ENCODE measurements around the gene APOBEC3A.
A peak's percentile ranks its signal among the peaks of the same experiment; 100 is the strongest.
"Not testable (repeated sequence)": the region's sequence is repeated elsewhere in the genome, so short reads cannot be mapped to it uniquely, and the experiment has no call there.

APOBEC3A gene

DNA sequence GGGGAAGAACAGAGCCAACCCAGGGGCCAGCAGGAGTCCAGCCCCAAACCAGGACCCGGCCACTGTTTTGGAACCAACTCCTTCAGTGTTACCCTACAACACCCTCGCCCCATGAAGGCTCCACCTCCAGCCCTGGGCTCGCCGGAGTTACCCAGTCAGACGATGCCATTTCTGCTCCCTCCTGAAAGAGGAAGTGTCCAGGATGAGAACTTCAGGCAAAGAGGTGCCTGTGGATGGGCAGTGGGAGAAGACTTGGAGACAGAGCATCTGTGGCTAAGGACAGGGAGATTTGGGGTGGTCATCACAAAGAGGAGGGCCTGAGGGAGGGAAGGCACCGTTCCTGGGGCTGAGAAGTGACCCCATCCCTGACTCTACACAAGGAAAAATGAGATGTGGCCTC is 38.7 kb downstream of the APOBEC3A start:
- DNase-seq (no peak), ATAC-seq (ENCODE audit: insufficient read depth, low read depth) (no peak)
- no peaks in the 10 kb centered on the region for H3K79me2 ChIP-seq (ENCODE audit: insufficient read depth, low read length)
- TF ChIP-seq, protein P1, sequence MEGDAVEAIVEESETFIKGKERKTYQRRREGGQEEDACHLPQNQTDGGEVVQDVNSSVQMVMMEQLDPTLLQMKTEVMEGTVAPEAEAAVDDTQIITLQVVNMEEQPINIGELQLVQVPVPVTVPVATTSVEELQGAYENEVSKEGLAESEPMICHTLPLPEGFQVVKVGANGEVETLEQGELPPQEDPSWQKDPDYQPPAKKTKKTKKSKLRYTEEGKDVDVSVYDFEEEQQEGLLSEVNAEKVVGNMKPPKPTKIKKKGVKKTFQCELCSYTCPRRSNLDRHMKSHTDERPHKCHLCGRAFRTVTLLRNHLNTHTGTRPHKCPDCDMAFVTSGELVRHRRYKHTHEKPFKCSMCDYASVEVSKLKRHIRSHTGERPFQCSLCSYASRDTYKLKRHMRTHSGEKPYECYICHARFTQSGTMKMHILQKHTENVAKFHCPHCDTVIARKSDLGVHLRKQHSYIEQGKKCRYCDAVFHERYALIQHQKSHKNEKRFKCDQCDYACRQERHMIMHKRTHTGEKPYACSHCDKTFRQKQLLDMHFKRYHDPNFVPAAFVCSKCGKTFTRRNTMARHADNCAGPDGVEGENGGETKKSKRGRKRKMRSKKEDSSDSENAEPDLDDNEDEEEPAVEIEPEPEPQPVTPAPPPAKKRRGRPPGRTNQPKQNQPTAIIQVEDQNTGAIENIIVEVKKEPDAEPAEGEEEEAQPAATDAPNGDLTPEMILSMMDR (IDR thresholded peaks at IDR 0.05; ENCODE audit: borderline replicate concordance, extremely low read depth, low read length, poor library complexity, severe bottlenecking) = no peak
- no peak for TF ChIP-seq EZH2 (IDR thresholded peaks at IDR 0.05; ENCODE audit: borderline replicate concordance, low read depth, low read length, severe bottlenecking)
- no peaks in the 10 kb centered on the region for H3K9me3 ChIP-seq (ENCODE audit: insufficient read depth, low read length, severe bottlenecking)
- H3K4me3 ChIP-seq (ENCODE audit: low read depth in 1 of 2, low read length in 2 of 2) = no peak overlapping the region
- H3K27me3 ChIP-seq (ENCODE audit: insufficient read depth, low read length, poor library complexity) = no peaks in the 10 kb centered on the region
- no peaks in the 10 kb centered on the region for H4K20me1 ChIP-seq (ENCODE audit: insufficient read depth, low read length)
- H3K4me2 ChIP-seq (ENCODE audit: insufficient read depth, low read length) = no peak overlapping the region
- H3K36me3 ChIP-seq (ENCODE audit: insufficient read depth, low read length) = no peaks in the 10 kb centered on the region
- no peak overlapping the region for H3K9ac ChIP-seq (ENCODE audit: low read depth, low read length)
- no peak overlapping the region for H2AFZ ChIP-seq (ENCODE audit: low read depth, low read length)
- H3K4me1 ChIP-seq (ENCODE audit: insufficient read depth, low read length) = no peaks in the 10 kb centered on the region
- H3K27ac ChIP-seq (ENCODE audit: low read length) = no peak overlapping the region

DNA sequence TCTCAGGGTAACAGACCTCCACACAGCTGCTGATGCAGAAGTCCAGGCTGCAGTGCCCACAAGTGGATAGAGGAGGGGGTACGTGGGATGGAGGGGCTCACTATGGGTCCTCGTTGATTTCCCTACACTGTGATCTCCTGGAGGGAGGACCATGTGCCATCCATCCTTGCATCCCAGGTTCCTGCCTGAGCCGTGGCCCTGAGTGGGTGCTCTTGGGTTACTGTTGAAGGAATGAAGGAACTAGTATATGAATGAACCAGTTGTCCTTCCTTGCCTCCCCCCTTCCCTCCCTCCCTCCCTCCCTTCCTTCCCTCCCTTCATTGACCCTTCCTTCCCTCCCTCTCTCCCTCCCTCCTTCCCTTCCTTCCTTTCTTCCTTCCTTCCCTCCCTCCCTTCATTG is 40.1 kb downstream of the APOBEC3A start:
- TF ChIP-seq, protein P1 (IDR thresholded peaks at IDR 0.05; ENCODE audit: borderline replicate concordance, extremely low read depth, low read length, poor library complexity, severe bottlenecking) = no peak
- Histone ChIP-seq H3K4me2 (ENCODE audit: insufficient read depth, low read length) (no peak overlapping the region), H3K27me3 (ENCODE audit: insufficient read depth, low read length, poor library complexity) (no peaks in the 10 kb centered on the region), H2AFZ (ENCODE audit: low read depth, low read length) (no peak overlapping the region), H3K79me2 (ENCODE audit: insufficient read depth, low read length) (no peaks in the 10 kb centered on the region), H3K9me3 (ENCODE audit: insufficient read depth, low read length, severe bottlenecking) (no peaks in the 10 kb centered on the region), H3K9ac (ENCODE audit: low read depth, low read length) (no peak overlapping the region), H4K20me1 (ENCODE audit: insufficient read depth, low read length) (no peaks in the 10 kb centered on the region), H3K27ac (ENCODE audit: low read length) (no peak overlapping the region), H3K4me1 (ENCODE audit: insufficient read depth, low read length) (no peaks in the 10 kb centered on the region), H3K36me3 (ENCODE audit: insufficient read depth, low read length) (no peaks in the 10 kb centered on the region), H3K4me3 (ENCODE audit: low read depth in 1 of 2, low read length in 2 of 2) (no peak overlapping the region)
- DNase-seq (no peak), ATAC-seq (ENCODE audit: insufficient read depth, low read depth) (no peak)

DNA sequence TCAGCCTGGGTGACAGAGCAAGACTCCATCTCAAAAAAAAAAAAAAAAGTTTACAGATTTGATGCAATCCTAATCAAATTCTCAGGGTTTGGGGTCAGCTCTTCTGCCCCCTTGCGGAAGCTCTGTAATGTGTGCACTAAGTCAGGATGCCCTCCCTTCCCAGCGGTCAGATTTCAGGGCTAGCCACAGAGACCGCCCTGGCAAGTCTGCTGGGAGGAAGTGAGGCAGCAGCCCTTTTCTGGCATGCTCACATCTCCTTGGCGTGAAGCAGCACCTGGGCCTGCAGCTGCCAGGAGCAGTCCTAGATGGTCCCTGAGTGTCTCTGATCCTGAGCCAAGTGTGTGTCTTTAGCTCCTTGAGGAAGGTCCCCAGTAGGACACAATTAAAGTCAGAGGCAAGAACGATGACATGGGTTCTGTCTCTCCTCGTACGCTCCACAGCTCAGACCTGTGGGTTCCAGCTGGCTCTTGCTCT is 45.8 kb downstream of the APOBEC3A start:
- Histone ChIP-seq H3K4me3 (ENCODE audit: low read depth in 1 of 2, low read length in 2 of 2) (no peak overlapping the region), H3K4me2 (ENCODE audit: insufficient read depth, low read length) (no peak overlapping the region), H3K9ac (ENCODE audit: low read depth, low read length) (no peak overlapping the region), H3K9me3 (ENCODE audit: insufficient read depth, low read length, severe bottlenecking) (no peaks in the 10 kb centered on the region), H3K27me3 (ENCODE audit: insufficient read depth, low read length, poor library complexity) (no peaks in the 10 kb centered on the region), H2AFZ (ENCODE audit: low read depth, low read length) (no peak overlapping the region), H4K20me1 (ENCODE audit: insufficient read depth, low read length) (no peaks in the 10 kb centered on the region), H3K36me3 (ENCODE audit: insufficient read depth, low read length) (no peaks in the 10 kb centered on the region), H3K27ac (ENCODE audit: low read length) (no peak overlapping the region), H3K79me2 (ENCODE audit: insufficient read depth, low read length) (no peaks in the 10 kb centered on the region), H3K4me1 (ENCODE audit: insufficient read depth, low read length) (peaks cover 4% of the 10 kb centered on the region; the same call in 1 of the 2 replicates)
- TF ChIP-seq, protein P1 (IDR thresholded peaks at IDR 0.05; ENCODE audit: borderline replicate concordance, extremely low read depth, low read length, poor library complexity, severe bottlenecking) = peak; percentile 74
- no peak for TF ChIP-seq EZH2 (IDR thresholded peaks at IDR 0.05; ENCODE audit: borderline replicate concordance, low read depth, low read length, severe bottlenecking)
- peak; percentile 76 for DNase-seq
- ATAC-seq (ENCODE audit: insufficient read depth, low read depth) = peak; percentile 98

DNA sequence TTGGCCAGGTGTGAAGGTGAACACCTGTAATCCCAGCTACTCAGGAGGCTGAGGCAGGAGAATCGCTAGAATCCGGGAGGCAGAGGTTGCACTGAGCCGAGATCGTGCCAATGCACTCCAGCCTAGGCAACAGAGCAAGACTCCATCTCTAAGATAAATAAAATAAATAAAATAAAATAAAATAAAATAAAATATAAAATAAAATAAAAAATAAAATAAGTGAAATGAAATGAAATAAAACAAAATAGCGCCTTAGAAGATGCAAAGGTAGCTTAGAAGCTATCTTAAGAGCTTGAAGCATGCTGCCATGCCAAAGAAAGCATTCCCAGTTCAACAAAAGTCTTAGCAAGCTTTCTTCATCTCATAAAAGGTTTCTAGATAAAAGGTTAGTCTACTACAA is 49.8 kb downstream of the APOBEC3A start:
- Histone ChIP-seq H3K4me2 (ENCODE audit: insufficient read depth, low read length) (no peak overlapping the region), H3K79me2 (ENCODE audit: insufficient read depth, low read length) (no peaks in the 10 kb centered on the region), H3K9me3 (ENCODE audit: insufficient read depth, low read length, severe bottlenecking) (no peaks in the 10 kb centered on the region), H3K9ac (ENCODE audit: low read depth, low read length) (no peak overlapping the region), H3K4me1 (ENCODE audit: insufficient read depth, low read length) (peaks cover 4% of the 10 kb centered on the region; the same call in 1 of the 2 replicates), H3K4me3 (ENCODE audit: low read depth in 1 of 2, low read length in 2 of 2) (no peak overlapping the region), H2AFZ (ENCODE audit: low read depth, low read length) (no peak overlapping the region), H3K27me3 (ENCODE audit: insufficient read depth, low read length, poor library complexity) (no peaks in the 10 kb centered on the region), H4K20me1 (ENCODE audit: insufficient read depth, low read length) (no peaks in the 10 kb centered on the region), H3K27ac (ENCODE audit: low read length) (no peak overlapping the region), H3K36me3 (ENCODE audit: insufficient read depth, low read length) (no peaks in the 10 kb centered on the region)
- TF ChIP-seq, protein P1 (IDR thresholded peaks at IDR 0.05; ENCODE audit: borderline replicate concordance, extremely low read depth, low read length, poor library complexity, severe bottlenecking) = no peak
- TF ChIP-seq EZH2 (IDR thresholded peaks at IDR 0.05; ENCODE audit: borderline replicate concordance, low read depth, low read length, severe bottlenecking) = no peak
- DNase-seq (no peak), ATAC-seq (ENCODE audit: insufficient read depth, low read depth) (no peak)

DNA sequence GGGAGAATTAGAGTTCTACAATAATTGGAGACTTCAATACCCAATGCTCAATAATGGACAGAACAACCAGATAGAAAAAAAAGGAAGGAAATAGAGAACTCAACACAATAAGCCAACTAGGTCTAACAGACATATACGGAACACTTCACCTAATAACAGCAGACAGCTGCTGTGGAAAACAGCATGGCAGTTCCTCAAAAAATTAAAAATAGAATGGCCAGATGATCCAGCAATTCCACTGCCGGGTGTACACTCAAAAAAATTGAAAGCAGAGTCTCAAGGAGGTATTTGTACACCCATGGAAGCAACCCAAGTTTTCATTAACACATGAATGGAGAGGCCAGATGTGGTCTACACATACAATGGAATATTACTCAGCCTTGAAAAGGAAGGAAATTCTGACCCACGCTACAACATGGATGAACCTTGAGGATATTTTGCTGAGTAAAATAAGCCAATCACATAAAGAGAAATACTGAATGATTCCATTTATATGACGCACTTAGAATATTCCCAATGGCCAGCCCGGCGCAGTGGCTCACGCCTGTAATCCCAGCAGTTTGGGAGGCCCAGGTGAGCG is 51.0 kb downstream of the APOBEC3A start:
- not testable (repeated sequence) for H3K9me3 ChIP-seq (ENCODE audit: insufficient read depth, low read length, severe bottlenecking); H3K4me2 ChIP-seq (ENCODE audit: insufficient read depth, low read length); H3K79me2 ChIP-seq (ENCODE audit: insufficient read depth, low read length); H4K20me1 ChIP-seq (ENCODE audit: insufficient read depth, low read length); H3K4me3 ChIP-seq (ENCODE audit: low read depth in 1 of 2, low read length in 2 of 2); H2AFZ ChIP-seq (ENCODE audit: low read depth, low read length); H3K27me3 ChIP-seq (ENCODE audit: insufficient read depth, low read length, poor library complexity); H3K4me1 ChIP-seq (ENCODE audit: insufficient read depth, low read length); H3K36me3 ChIP-seq (ENCODE audit: insufficient read depth, low read length); ATAC-seq (ENCODE audit: insufficient read depth, low read depth); H3K27ac ChIP-seq (ENCODE audit: low read length); DNase-seq; H3K9ac ChIP-seq (ENCODE audit: low read depth, low read length)

Measured in DND-41 (cell line).